ENCODE data around the gene BANF2. TPM values are rescaled to one million over a fixed set of nuclear protein-coding genes. Genes with fewer than 3 reads are reported as not detected.

Gene BANF2
- total and polyA plus RNA-seq, 4 donors: not detected

- no peak overlapping the region for H3K4me3 ChIP-seq (ENCODE audit: low read depth in 1 of 3, low read length in 3 of 3)
- H3K36me3 ChIP-seq (ENCODE audit: control insufficient read depth in 4 of 4, insufficient read depth in 3 of 4, low read depth in 1 of 4, low read length in 3 of 4): peaks cover 4 to 37% (median 28%) of the 10 kb centered on the region in 4 donors
- H3K27ac ChIP-seq (ENCODE audit: low read depth in 1 of 2, low read length in 2 of 2): peak overlapping the region; percentile 14 to 78
- DNase-seq (ENCODE audit: low spot score): no peak
- H3K9ac ChIP-seq (ENCODE audit: low read depth in 1 of 2, low read length in 2 of 2): no peak overlapping the region
- H3K9me3 ChIP-seq (ENCODE audit: control insufficient read depth in 4 of 4, low read length in 3 of 4): peaks cover 0 to 2% (median 0%) of the 10 kb centered on the region in 4 donors
- H3K27me3 ChIP-seq (ENCODE audit: control insufficient read depth in 4 of 4, insufficient read depth in 4 of 4, low read length in 3 of 4): no peaks in the 10 kb centered on the region
- no peak for TF ChIP-seq EGR1 (IDR thresholded peaks at IDR 0.05; ENCODE audit: low read depth in 2 of 2)
- no peak for TF ChIP-seq TAF1 (conservative IDR thresholded peaks at IDR 0.05)
- no peak for TF ChIP-seq REST (IDR thresholded peaks at IDR 0.05)
- no peak for TF ChIP-seq MAX (IDR thresholded peaks at IDR 0.05)
- TF ChIP-seq FOXA2 (IDR thresholded peaks at IDR 0.05): no peak
- TF ChIP-seq NR2F2 (IDR thresholded peaks at IDR 0.05): no peak
- no peak for TF ChIP-seq ATF3 (IDR thresholded peaks at IDR 0.05)
- no peak for TF ChIP-seq SP1 (IDR thresholded peaks at IDR 0.05)
- TF ChIP-seq HNF4A (conservative IDR thresholded peaks at IDR 0.05): no peak
- no peak for TF ChIP-seq CTCF (IDR thresholded peaks at IDR 0.05; ENCODE audit: low read depth, low read length, missing input control)
- TF ChIP-seq, protein P1, sequence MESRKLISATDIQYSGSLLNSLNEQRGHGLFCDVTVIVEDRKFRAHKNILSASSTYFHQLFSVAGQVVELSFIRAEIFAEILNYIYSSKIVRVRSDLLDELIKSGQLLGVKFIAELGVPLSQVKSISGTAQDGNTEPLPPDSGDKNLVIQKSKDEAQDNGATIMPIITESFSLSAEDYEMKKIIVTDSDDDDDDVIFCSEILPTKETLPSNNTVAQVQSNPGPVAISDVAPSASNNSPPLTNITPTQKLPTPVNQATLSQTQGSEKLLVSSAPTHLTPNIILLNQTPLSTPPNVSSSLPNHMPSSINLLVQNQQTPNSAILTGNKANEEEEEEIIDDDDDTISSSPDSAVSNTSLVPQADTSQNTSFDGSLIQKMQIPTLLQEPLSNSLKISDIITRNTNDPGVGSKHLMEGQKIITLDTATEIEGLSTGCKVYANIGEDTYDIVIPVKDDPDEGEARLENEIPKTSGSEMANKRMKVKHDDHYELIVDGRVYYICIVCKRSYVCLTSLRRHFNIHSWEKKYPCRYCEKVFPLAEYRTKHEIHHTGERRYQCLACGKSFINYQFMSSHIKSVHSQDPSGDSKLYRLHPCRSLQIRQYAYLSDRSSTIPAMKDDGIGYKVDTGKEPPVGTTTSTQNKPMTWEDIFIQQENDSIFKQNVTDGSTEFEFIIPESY (IDR thresholded peaks at IDR 0.05): no peak
- no peak for TF ChIP-seq RAD21 (IDR thresholded peaks at IDR 0.05)
- no peak for TF ChIP-seq JUND (IDR thresholded peaks at IDR 0.05)
- no peak for TF ChIP-seq RXRA (IDR thresholded peaks at IDR 0.05)
- no peak for TF ChIP-seq YY1 (IDR thresholded peaks at IDR 0.05)
- no peak for TF ChIP-seq FOXA1 (IDR thresholded peaks at IDR 0.05)
- TF ChIP-seq GABPA (IDR thresholded peaks at IDR 0.05 in 1 of 2, conservative IDR thresholded peaks at IDR 0.05 in 1 of 2): no peak
- TF ChIP-seq HNF4G (IDR thresholded peaks at IDR 0.05): no peak
- H3K4me1 ChIP-seq (ENCODE audit: control insufficient read depth in 4 of 4, insufficient read depth in 4 of 4, low read length in 3 of 4): peaks cover 15 to 41% (median 38%) of the 10 kb centered on the region in 4 donors
- 98% methylated on average over 5 of the region's 5 CpGs for WGBS
These were observed 40.0 kb upstream of the BANF2 start for GRCh38 chr20:17659801-17660200.

All from liver (tissue), 9 donors.